Dermis lymphatic vessel endothelial cell (primary cell): ENCODE results near the gene PTPRCAP. TPM values are rescaled to one million over a fixed set of nuclear protein-coding genes. Genes with fewer than 3 reads are reported as not detected.

Experiments used
- total RNA-seq: library from RNA; depleted of rRNA; stranded (reverse); fragments of >200 nt; gene quantifications from 2 replicates; pipeline ENCODE4 v1.2.1, GENCODE V29; 2014

The PTPRCAP gene
- 0.11 and 0.43 TPM in 2 replicates for total RNA-seq

GRCh38 chr11:67437082-67437808, at the start of gene PTPRCAP:
PTPRCAP (minus strand) TSS chr11:67437682; CDS start chr11:67437619, 63 bp downstream.

DNA sequence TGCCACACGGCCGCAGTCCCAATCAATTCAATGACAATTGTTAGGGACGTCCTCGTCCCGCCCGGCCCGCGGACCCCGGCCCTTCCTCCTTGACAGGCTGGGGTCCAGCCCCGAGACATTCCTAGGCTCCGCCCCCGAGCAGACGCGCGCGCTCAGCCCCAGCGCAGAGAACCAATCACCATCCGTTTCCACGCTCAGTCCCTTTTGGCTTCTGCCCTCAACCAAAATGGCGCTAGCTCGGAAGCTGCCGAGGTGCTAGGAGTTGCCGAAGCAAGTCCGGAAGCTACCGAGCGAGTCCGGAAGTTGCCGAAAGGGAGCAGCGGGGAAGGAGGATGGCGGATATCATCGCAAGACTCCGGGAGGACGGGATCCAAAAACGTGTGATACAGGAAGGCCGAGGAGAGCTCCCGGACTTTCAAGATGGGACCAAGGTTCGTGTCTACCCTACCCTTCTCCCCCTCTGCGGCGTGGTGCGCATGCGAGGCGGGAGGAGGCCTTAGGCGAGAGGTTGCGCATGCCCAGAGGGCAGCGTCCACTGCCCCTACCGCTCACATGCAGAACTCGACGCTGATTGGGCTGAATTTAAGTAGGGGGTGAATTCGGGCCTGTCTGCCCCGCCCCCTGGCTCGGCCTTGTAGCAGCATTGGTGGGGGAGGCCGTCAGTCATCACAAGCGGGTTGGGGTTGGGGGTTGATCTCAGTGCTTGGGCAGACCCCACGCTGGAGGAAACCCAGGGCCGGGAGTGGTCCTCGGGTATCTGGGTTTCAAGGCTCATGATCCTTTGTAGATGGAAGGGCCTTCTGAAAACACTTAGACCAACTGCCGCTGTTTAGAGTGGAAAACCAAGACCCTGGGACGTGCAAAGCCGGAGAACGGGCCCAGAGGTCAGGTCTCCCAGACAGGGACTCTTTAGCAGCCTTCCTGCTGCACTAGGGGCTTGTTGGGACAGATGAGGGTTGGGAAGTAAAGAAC, 45.6 kb upstream of the PTPRCAP start, which contains the start of gene AIP:
Gene AIP, plus strand, starts transcription at position 200 of the 972 bp plus-strand sequence. Its CDS starts 133 bp downstream, at position 333.

GRCh38 chr11:67468759-67469507, 31.5 kb upstream of the PTPRCAP start, which contains the start of gene TMEM134:
TMEM134 (minus strand) TSS chr11:67469251; CDS start chr11:67469192, 59 bp downstream.

DNA sequence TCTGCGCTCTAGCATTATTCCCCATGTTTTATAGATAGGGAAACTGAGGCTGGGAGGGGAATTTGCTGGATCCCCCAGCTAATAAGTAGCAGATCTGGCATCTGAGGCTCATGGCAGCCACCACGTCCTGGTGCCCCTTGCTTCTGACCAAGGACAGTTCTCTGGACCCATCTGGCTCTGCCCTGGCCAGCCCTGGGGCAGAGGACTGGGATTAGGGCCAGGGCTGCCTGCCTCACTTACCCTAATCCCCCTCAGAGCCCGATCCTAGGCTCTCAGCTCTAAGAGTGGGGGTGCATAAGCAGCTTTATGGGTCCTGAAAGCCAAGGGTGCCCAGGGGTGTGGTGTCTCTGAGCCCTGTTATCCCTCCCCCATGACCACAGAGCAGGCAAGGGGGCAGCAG, 17.6 kb upstream of the PTPRCAP start, which contains the start of gene CABP4:
Gene CABP4, plus strand, starts transcription at position 301 of the 400 bp plus-strand sequence. Its CDS starts 70 bp downstream, at position 371.

GRCh38 chr11:67452141-67452952, 14.9 kb upstream of the PTPRCAP start, which contains the start of gene GPR152:
GPR152 (minus strand) TSS chr11:67452729; CDS start chr11:67452724, 5 bp downstream.

DNA sequence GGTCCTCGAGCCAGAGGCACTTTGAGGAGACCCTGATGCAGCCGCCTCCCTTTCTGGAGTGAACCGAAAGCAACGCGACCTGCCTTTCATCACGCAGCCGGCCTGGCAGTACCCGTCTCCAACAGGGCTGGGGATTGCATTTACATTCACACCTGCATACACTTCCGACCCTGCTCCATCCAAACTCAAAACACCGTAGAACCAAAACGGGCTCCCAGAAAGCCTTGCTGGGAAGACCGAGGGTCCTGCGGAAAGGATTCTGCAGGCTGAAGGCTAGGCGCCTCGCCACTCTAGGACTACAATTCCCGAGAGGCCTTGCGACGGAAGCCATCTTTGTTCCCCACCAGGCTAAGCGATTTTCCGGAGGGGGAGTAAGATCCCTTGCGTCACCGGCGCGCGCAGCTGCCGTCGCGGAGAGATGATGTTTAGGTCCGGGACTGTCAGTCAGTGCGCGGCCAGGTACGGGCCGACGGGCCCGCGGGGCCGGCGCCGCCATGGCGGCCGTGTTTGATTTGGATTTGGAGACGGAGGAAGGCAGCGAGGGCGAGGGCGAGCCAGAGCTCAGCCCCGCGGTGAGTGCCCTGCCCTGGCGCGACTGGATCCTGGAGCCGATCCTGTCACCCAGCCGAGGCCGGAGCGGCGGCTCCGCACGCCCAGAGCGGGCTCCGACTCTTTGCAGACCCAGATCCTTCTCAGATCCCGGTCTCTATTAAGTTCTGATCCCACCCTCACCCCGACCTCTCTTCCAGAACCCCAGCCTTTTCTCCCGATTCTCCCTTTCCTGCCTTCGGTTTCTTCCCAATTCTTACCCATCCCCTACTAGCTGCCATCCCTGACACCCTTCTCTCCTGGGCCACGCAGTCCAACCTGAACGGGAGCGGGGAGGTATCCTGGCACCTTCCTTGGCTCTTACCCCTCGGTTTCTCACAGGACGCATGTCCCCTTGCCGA, 9.2 kb downstream of the PTPRCAP start, which contains the start of gene RPS6KB2:
Gene RPS6KB2, plus strand, starts transcription at position 443 of the 950 bp plus-strand sequence. Its CDS starts 52 bp downstream, at position 495.

DNA sequence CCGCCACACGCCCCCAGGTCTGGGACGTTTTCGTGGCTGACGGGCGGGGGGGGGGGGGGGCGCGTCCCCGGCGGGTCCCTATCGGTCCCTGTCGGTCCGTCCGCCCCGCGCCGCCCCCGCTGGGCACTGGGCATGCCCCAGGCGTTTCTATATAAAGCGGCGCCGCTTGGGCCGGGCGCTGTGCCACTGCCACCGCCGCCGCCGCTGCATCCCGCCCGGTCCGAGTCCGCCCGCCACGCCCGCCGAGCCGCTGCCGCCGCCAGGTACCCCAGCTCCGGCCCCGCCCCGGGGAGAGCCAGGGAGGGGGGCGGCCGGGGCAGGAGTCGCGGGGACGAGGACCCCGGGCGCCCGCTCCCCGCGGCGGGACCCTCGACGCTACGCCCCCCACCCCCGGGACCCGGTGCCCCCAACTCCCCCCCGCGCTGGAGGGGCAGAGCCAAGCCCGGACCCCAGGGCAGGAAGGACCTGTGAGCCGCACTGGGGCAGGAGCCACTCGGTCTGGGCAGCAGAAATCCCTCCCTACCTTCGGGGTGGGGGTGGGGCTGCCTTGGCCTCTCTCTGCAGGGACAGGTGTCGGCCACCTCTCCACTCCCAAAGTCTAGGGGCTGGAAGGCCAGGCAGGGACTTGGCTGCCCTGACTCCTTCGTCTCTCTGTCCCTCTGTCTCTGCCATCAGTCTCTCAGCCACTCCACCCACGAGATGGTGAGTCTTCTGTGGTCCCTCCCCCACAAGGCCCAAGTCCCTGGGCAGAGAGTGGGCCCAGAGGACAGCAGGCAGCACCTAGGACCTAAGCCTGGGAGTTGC, 21.8 kb downstream of the PTPRCAP start, which contains the start of gene CARNS1:
Gene CARNS1, plus strand, starts transcription at position 178 of the 804 bp plus-strand sequence. Its CDS starts 522 bp downstream, at position 700.

GRCh38 chr11:67401495-67402191, 35.8 kb downstream of the PTPRCAP start, which contains the start of gene PPP1CA:
PPP1CA (minus strand) TSS chr11:67401858; CDS start chr11:67401782, 76 bp downstream.

GRCh38 chr11:67391304-67392182, 45.9 kb downstream of the PTPRCAP start, which contains the start of gene RAD9A:
RAD9A (plus strand) TSS chr11:67391986; CDS start chr11:67392045, 59 bp downstream.

Other genes with a start within 250 kb of the PTPRCAP start
- gene GRK2, start 171.2 kb downstream of the PTPRCAP start, total RNA-seq: 22.9 and 26.1 TPM in 2 replicates
- 18.6 and 25.5 TPM in 2 replicates for gene ANKRD13D, start 148.4 kb downstream of the PTPRCAP start, total RNA-seq
- gene SSH3, start 134.2 kb downstream of the PTPRCAP start, total RNA-seq: 7.8 and 10.2 TPM in 2 replicates
- gene POLD4, start 84.1 kb downstream of the PTPRCAP start, total RNA-seq: 22.0 and 30.9 TPM in 2 replicates
- 2.0 and 2.4 TPM in 2 replicates for gene CLCF1, start 64.1 kb downstream of the PTPRCAP start, total RNA-seq
- 4.3 and 4.8 TPM in 2 replicates for gene RAD9A, start 45.7 kb downstream of the PTPRCAP start, total RNA-seq
- 233 and 254 TPM in 2 replicates for gene PPP1CA, start 35.8 kb downstream of the PTPRCAP start, total RNA-seq
- gene TBC1D10C, start 33.6 kb downstream of the PTPRCAP start, total RNA-seq: 0.09 and 0.22 TPM in 2 replicates
- 0.09 and 0.22 TPM in 2 replicates for gene CARNS1, start 22.0 kb downstream of the PTPRCAP start, total RNA-seq
- gene RPS6KB2, start 9.2 kb downstream of the PTPRCAP start, total RNA-seq: 25.0 and 26.3 TPM in 2 replicates
- gene CORO1B, start 5.8 kb upstream of the PTPRCAP start, total RNA-seq: 122 and 145 TPM in 2 replicates
- not detected in 2 replicates for gene GPR152, start 15.0 kb upstream of the PTPRCAP start, total RNA-seq
- 1.5 and 2.0 TPM in 2 replicates for gene CABP4, start 17.7 kb upstream of the PTPRCAP start, total RNA-seq
- 21.1 and 21.8 TPM in 2 replicates for gene TMEM134, start 31.6 kb upstream of the PTPRCAP start, total RNA-seq
- 101 TPM in 2 replicates for gene AIP, start 45.3 kb upstream of the PTPRCAP start, total RNA-seq
- gene PITPNM1, start 67.7 kb upstream of the PTPRCAP start, total RNA-seq: 2.8 and 3.1 TPM in 2 replicates
- gene CDK2AP2, start 70.5 kb upstream of the PTPRCAP start, total RNA-seq: 10.3 and 23.1 TPM in 2 replicates
- not detected in 2 replicates for gene CABP2, start 85.8 kb upstream of the PTPRCAP start, total RNA-seq
- 473 and 682 TPM in 2 replicates for gene GSTP1, start 146.1 kb upstream of the PTPRCAP start, total RNA-seq
- 121 and 130 TPM in 2 replicates for gene NDUFV1, start 169.3 kb upstream of the PTPRCAP start, total RNA-seq
- gene NUDT8, start 192.3 kb upstream of the PTPRCAP start, total RNA-seq: 3.6 and 5.4 TPM in 2 replicates
- not detected in 2 replicates for gene TBX10, start 202.1 kb upstream of the PTPRCAP start, total RNA-seq
- gene ACY3, start 213.0 kb upstream of the PTPRCAP start, total RNA-seq: not detected in 2 replicates
- not detected in 2 replicates for gene ALDH3B2, start 236.9 kb upstream of the PTPRCAP start, total RNA-seq